Lung (tissue), 12 donors: Measurements from ENCODE around the gene ITGA3. TPM values are rescaled to one million over a fixed set of nuclear protein-coding genes. Genes with fewer than 3 reads are reported as not detected.

Experiments
- ATAC-seq: fragments of 200-7000 bp; cut with Tn5 transposase; one replicate; pipeline ENCODE4 v1.9.1; 2020; ENCODE audit warnings: moderate number of reproducible peaks; ENCODE audit not compliant: insufficient read depth, low FRiP score
- DNase-seq, 3 donors: peaks; one replicate each; pipeline ENCODE4 v3.0.0-alpha.2; 2013 to 2017
- H3K27ac ChIP-seq, 2 donors: one replicate each; pipeline ENCODE4 v1.5.1; 2013; ENCODE audit warnings: mild to moderate bottlenecking in 2 of 2, moderate library complexity in 2 of 2, control low read depth in 1 of 2, inconsistent platforms in 1 of 2, low read depth in 1 of 2, low read length in 1 of 2
- H3K27me3 ChIP-seq, 3 donors: one replicate each; pipeline ENCODE4 v1.5.1; 2013; ENCODE audit warnings: low read length in 2 of 3; ENCODE audit not compliant: control insufficient read depth in 3 of 3, insufficient read depth in 3 of 3
- H3K36me3 ChIP-seq, 4 donors: one replicate each; pipeline ENCODE4 v1.5.1; 2013; ENCODE audit warnings: low read length in 4 of 4, mild to moderate bottlenecking in 1 of 4, moderate library complexity in 1 of 4; ENCODE audit not compliant: control insufficient read depth in 4 of 4, insufficient read depth in 4 of 4
- H3K4me1 ChIP-seq, 5 donors: one replicate each; pipeline ENCODE4 v1.5.1; 2013; ENCODE audit warnings: low read length in 5 of 5, mild to moderate bottlenecking in 2 of 5, moderate library complexity in 1 of 5; ENCODE audit not compliant: control insufficient read depth in 5 of 5, insufficient read depth in 5 of 5
- H3K4me3 ChIP-seq: one replicate; pipeline ENCODE4 v1.5.1; 2013; ENCODE audit warnings: mild to moderate bottlenecking, control low read depth, moderate library complexity
- H3K9ac ChIP-seq, 2 donors: one replicate each; pipeline ENCODE4 v1.5.1; 2013; ENCODE audit warnings: low read length in 2 of 2, control low read depth in 1 of 2; ENCODE audit not compliant: insufficient read depth in 1 of 2
- H3K9me3 ChIP-seq, 4 donors: one replicate each; pipeline ENCODE4 v1.5.1; 2013; ENCODE audit warnings: low read length in 3 of 4, mild to moderate bottlenecking in 1 of 4, moderate library complexity in 1 of 4; ENCODE audit not compliant: control insufficient read depth in 4 of 4, insufficient read depth in 3 of 4
- WGBS, 2 donors: extraction: QIAGEN DNeasy Blood & Tissue Kit; methylation state at CpG; one replicate each; pipeline ENCODE4 v1.1.7; 2013; 5-methylcytosine and 5-hydroxymethylcytosine counted together
- polyA plus RNA-seq, 2 donors: library from polyadenylated mRNA; stranded (reverse); fragments of 200-250 nt; gene quantifications; one replicate each; pipeline ENCODE4 v1.2.1, GENCODE V29; 2013
- total RNA-seq, 2 donors: library from RNA; depleted of rRNA in 1 of 2; stranded (reverse); fragments of >200 nt in 1 of 2; gene quantifications; one replicate each; pipeline ENCODE4 v1.2.1, GENCODE V29; 2014 to 2021
- TF ChIP-seq, protein P1 (sequence below): IDR thresholded peaks from 2 replicates; pipeline ENCODE4 v1.5.1; 2012; ENCODE audit warnings: mild to moderate bottlenecking; ENCODE audit errors: control extremely low read depth, extremely low read depth
- donor health status: control.
- donor health status: control.
- donor health status: Bipolar disorder and iron deficiency.
- donor health status: healthy.
- donor health status: DM: yes; HTN: yes; CAD: no.

Gene ITGA3
- total and polyA plus RNA-seq, 4 donors = 83.9 to 204 (median 133) TPM

DNA sequence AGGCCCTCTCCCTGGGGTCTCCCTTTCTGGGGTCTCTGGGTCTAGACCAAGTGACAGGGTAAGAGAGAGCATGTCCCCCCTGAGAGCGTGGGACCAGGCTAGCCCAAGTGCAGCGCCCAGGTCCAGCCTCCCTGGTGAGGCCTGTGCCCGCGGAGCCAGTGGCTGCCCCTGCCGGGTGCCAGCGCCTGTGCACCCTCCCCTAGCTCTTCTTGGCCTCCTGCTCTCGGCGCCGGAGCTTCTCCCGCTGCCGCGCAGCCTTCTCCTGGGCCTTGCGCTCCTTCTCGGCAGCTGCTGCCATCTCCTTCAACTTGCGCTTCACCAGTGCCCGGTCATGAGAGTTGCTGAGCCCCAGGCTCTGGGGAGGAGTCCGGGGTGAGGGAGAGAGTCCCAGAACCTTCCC lies 56.8 kb downstream of the ITGA3 start:
- 76 to 91% methylated on average over 14 to 17 of the region's 17 CpGs for WGBS, 2 donors
- ATAC-seq = no peak

DNA sequence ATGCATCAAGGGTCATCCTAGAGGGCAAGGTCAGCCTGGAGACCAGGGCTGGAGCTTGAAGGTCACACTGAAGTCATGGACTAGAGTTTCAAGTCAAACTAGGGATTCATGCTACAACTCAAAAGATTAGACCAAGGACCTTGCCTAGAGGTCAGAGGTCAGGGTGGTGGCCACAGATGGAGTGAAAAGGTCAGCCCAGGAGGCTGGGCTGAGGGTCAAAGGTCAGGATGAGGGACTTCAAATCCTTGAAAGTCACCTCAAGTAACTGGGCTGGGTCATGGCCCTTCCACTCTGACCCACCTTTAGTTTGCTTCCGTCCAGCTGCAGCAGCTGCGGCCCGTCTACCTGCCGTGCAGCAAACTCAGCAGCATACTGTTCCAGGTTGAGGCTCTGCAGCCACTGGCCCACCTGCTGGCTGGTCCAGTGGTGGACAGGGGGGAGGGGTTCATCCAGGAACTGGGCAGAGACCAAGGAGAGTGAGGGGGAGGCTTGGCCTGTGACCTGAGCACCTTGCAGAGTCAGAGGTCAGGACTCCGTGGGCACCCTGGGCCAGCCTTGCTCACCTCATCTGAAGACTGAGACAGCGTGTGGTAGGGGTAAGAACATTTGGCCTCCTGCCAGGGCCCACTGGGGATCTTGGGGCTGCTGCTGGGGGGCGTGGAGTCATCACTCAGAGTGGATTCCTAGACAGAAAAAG lies 57.9 kb downstream of the ITGA3 start:
- H3K9ac ChIP-seq = no peak overlapping the region
- peak overlapping the region in 1 of 2 donors; percentile 93 for H3K27ac ChIP-seq
- TF ChIP-seq, protein P1, sequence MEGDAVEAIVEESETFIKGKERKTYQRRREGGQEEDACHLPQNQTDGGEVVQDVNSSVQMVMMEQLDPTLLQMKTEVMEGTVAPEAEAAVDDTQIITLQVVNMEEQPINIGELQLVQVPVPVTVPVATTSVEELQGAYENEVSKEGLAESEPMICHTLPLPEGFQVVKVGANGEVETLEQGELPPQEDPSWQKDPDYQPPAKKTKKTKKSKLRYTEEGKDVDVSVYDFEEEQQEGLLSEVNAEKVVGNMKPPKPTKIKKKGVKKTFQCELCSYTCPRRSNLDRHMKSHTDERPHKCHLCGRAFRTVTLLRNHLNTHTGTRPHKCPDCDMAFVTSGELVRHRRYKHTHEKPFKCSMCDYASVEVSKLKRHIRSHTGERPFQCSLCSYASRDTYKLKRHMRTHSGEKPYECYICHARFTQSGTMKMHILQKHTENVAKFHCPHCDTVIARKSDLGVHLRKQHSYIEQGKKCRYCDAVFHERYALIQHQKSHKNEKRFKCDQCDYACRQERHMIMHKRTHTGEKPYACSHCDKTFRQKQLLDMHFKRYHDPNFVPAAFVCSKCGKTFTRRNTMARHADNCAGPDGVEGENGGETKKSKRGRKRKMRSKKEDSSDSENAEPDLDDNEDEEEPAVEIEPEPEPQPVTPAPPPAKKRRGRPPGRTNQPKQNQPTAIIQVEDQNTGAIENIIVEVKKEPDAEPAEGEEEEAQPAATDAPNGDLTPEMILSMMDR = no peak
- H3K9me3 ChIP-seq = no peaks in the 10 kb centered on the region
- H3K36me3 ChIP-seq = peaks cover 0 to 21% (median 6%) of the 10 kb centered on the region in 4 donors
- no peak for ATAC-seq
- H3K27me3 ChIP-seq = no peaks in the 10 kb centered on the region
- 87 to 92% methylated on average over 7 of the region's 7 CpGs for WGBS, 2 donors
- H3K4me3 ChIP-seq = no peak overlapping the region
- DNase-seq = no peak
- H3K4me1 ChIP-seq = peaks cover 0 to 14% (median 4%) of the 10 kb centered on the region in 5 donors

More for the DNA sequence above, 56.8 kb downstream of the ITGA3 start:
- H3K4me1 ChIP-seq = peaks cover 0 to 14% (median 4%) of the 10 kb centered on the region in 5 donors
- H3K9ac ChIP-seq = no peak overlapping the region
- TF ChIP-seq, protein P1 = no peak
- DNase-seq = no peak
- no peak overlapping the region for H3K4me3 ChIP-seq
- H3K27ac ChIP-seq = peak overlapping the region; percentile 62 to 93
- no peaks in the 10 kb centered on the region for H3K27me3 ChIP-seq
- no peaks in the 10 kb centered on the region for H3K9me3 ChIP-seq
- peaks cover 0 to 32% (median 13%) of the 10 kb centered on the region in 4 donors for H3K36me3 ChIP-seq

DNA sequence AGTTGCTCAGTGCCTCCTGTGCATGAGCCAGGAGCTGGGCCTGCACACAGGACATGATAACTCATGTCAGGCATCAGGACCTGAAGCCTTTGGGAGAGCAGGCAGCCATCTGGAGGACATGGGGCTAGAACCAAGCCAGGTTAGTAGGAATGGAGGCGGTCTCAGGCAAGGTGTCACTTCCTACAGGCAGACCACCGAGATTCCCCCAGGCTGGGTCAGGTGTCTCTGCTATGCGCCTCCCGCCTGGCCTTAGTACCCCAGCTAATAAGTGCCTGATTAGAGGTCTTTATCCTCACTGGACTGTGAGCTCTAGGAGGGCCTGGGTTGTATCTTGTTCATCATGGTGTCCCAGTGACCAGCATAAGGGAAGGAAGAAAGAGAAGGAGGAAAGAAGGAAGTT lies 58.5 kb downstream of the ITGA3 start:
- TF ChIP-seq, protein P1 = no peak
- Histone ChIP-seq H3K9ac (no peak overlapping the region), H3K36me3 (peaks cover 0 to 15% (median 3%) of the 10 kb centered on the region in 4 donors), H3K9me3 (no peaks in the 10 kb centered on the region), H3K4me1 (peaks cover 0 to 14% (median 4%) of the 10 kb centered on the region in 5 donors), H3K27ac (peak overlapping the region in 1 of 2 donors; percentile 24), H3K27me3 (no peaks in the 10 kb centered on the region), H3K4me3 (no peak overlapping the region)
- no peak for DNase-seq
- WGBS, 2 donors = 81 to 82% methylated on average over 4 of the region's 4 CpGs
- ATAC-seq = no peak
